ENCODE data around the gene SYPL2.

SYPL2 gene

GRCh38 chr1:109466452-109467300 is at the start of gene SYPL2:
Gene SYPL2, plus strand, starts transcription at chr1:109466546. Its CDS starts 298 bp downstream, at chr1:109466844.
- Histone ChIP-seq H3K27me3 (ENCODE audit: insufficient read depth, poor library complexity, severe bottlenecking) (peaks cover 88% of the 10 kb centered on the region), H3K9me3 (ENCODE audit: severe bottlenecking) (no peaks in the 10 kb centered on the region), H3K36me3 (ENCODE audit: low read depth) (no peaks in the 10 kb centered on the region), H3K4me1 (ENCODE audit: insufficient read depth, poor library complexity, severe bottlenecking) (no peaks in the 10 kb centered on the region), H3K27ac (ENCODE audit: poor library complexity, severe bottlenecking) (no peak within 1 kb of the TSS), H3K4me3 (ENCODE audit: severe bottlenecking) (peak within 1 kb of the TSS; percentile 26)
- ATAC-seq (ENCODE audit: low read depth) (peak; percentile 66), DNase-seq (ENCODE audit: low spot score) (no peak)
- no peak for TF ChIP-seq CTCF (IDR thresholded peaks at IDR 0.05; ENCODE audit: poor library complexity, severe bottlenecking)

DNA sequence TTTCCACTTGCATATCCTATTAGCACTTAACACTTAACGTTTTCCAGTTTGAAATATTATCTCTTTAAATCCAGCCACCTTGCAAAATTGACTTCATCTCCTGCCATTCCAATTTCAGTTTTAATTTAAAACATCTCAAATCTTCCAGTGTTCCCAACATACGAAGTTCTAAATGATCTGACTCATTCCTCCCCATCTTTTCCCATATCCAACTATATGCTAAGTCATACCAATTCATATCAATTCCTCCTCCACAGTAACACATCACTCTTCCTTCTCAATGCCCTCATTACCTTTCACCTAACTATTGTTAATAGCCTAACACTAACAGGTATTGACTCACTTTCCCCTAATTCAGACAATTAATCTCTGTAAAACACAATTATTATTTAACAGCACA is 42.8 kb upstream of the SYPL2 start:
- H3K4me1 ChIP-seq (ENCODE audit: insufficient read depth, poor library complexity, severe bottlenecking) = peaks cover 22% of the 10 kb centered on the region
- no peak for TF ChIP-seq CTCF (IDR thresholded peaks at IDR 0.05; ENCODE audit: poor library complexity, severe bottlenecking)
- no peak overlapping the region for H3K27ac ChIP-seq (ENCODE audit: poor library complexity, severe bottlenecking)
- H3K27me3 ChIP-seq (ENCODE audit: insufficient read depth, poor library complexity, severe bottlenecking) = no peaks in the 10 kb centered on the region
- H3K36me3 ChIP-seq (ENCODE audit: low read depth) = peaks cover 49% of the 10 kb centered on the region
- H3K9me3 ChIP-seq (ENCODE audit: severe bottlenecking) = no peaks in the 10 kb centered on the region
- ATAC-seq (ENCODE audit: low read depth) = no peak
- H3K4me3 ChIP-seq (ENCODE audit: severe bottlenecking) = no peak overlapping the region
- no peak for DNase-seq (ENCODE audit: low spot score)

- Histone ChIP-seq H3K4me3 (ENCODE audit: severe bottlenecking) (peak overlapping the region; percentile 87), H3K27ac (ENCODE audit: poor library complexity, severe bottlenecking) (peak overlapping the region; percentile 91), H3K9me3 (ENCODE audit: severe bottlenecking) (no peaks in the 10 kb centered on the region), H3K36me3 (ENCODE audit: low read depth) (peaks cover 31% of the 10 kb centered on the region), H3K27me3 (ENCODE audit: insufficient read depth, poor library complexity, severe bottlenecking) (no peaks in the 10 kb centered on the region), H3K4me1 (ENCODE audit: insufficient read depth, poor library complexity, severe bottlenecking) (peaks cover 22% of the 10 kb centered on the region)
- DNase-seq (ENCODE audit: low spot score) (peak; percentile 79), ATAC-seq (ENCODE audit: low read depth) (peak; percentile 60)
- TF ChIP-seq CTCF (IDR thresholded peaks at IDR 0.05; ENCODE audit: poor library complexity, severe bottlenecking) = no peak
Observed at GRCh38 chr1:109425391-109426280, 40.7 kb upstream of the SYPL2 start.

GRCh38 chr1:109426281-109427170 is 39.8 kb upstream of the SYPL2 start, which contains the start of gene PSMA5:
Gene PSMA5, minus strand, starts transcription at chr1:109426448. Its CDS starts 118 bp downstream, at chr1:109426330.
- DNase-seq (ENCODE audit: low spot score) (peak; percentile 98), ATAC-seq (ENCODE audit: low read depth) (peak; percentile 98)
- peak within 1 kb of the TSS; percentile 91 for H3K27ac ChIP-seq (ENCODE audit: poor library complexity, severe bottlenecking)
- H3K4me3 ChIP-seq (ENCODE audit: severe bottlenecking) = peak within 1 kb of the TSS; percentile 87
- H3K27me3 ChIP-seq (ENCODE audit: insufficient read depth, poor library complexity, severe bottlenecking) = no peaks in the 10 kb centered on the region
- H3K4me1 ChIP-seq (ENCODE audit: insufficient read depth, poor library complexity, severe bottlenecking) = peaks cover 22% of the 10 kb centered on the region
- peaks cover 24% of the 10 kb centered on the region for H3K36me3 ChIP-seq (ENCODE audit: low read depth)
- no peaks in the 10 kb centered on the region for H3K9me3 ChIP-seq (ENCODE audit: severe bottlenecking)
- no peak for TF ChIP-seq CTCF (IDR thresholded peaks at IDR 0.05; ENCODE audit: poor library complexity, severe bottlenecking)

Measured in RWPE2 (cell line).